ENCODE results near the gene IFNA1.
"Not testable (repeated sequence)": the region's sequence is repeated elsewhere in the genome, so short reads cannot be mapped to it uniquely, and the experiment has no call there.

Gene IFNA1

DNA sequence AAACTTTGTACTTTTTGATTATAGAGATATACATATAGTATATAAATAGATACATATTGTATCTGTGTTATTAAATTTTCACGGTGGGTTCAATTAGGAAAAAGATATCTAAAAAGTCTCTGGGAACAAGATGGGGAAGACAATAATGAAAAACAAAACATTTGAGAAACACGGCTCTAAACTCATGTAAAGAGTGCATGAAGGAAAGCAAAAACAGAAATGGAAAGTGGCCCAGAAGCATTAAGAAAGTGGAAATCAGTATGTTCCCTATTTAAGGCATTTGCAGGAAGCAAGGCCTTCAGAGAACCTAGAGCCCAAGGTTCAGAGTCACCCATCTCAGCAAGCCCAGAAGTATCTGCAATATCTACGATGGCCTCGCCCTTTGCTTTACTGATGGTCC is at the start of gene IFNA1:
Gene IFNA1 (plus strand): TSS at position 301 of the 400 bp plus-strand sequence. CDS start 69 bp downstream, at position 370.
- no peak for DNase-seq

GRCh38 chr9:21392270-21392669 is 48.0 kb upstream of the IFNA1 start:
- no peak for DNase-seq

DNA sequence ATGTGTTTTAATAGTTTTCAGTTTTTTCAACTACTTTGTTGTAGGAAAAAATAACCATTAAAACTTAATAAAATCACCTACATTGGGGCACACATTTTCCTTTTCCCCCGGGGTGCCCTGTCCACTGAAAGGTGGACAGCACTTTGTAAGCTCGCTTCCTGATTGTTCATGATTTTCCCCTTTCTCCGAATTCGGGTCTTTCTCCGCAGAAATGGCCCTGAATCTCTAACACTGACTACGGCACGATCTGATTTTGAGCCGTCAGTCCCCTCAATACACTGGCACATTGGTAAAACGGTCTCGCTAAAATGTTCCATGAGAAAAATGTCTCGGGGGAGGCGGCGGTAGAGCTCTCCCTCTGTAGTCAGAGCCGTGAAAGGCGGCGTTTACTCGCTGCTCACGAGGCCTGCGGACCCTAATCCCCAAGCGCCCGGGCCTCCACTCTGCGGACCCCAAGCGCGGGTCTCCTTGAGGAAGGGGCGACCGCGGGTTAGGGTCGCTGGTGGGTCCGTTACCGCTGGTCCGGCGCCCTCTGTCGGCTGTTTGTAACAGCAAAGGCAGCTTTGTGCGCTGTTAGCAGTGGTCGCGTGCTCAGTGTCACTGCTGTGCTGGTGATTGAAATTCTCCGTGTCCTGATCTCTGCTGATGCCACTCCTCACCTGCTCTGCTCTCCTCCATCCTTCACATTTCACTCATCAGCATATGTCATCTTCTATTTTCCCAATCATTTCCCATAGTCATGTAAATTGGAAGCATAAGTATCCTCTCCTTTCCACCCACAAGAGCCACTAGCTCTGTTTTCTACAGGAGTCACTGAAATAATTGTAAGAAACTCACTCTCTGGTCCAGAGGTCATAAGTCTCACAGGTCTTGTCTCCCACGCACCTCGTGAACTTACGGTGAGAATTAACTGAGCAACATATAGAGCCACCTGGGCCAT is 44.2 kb upstream of the IFNA1 start:
- peak; percentile 55 for DNase-seq

- DNase-seq, result no peak
Measured at GRCh38 chr9:21398955-21399489, 41.2 kb upstream of the IFNA1 start.

DNA sequence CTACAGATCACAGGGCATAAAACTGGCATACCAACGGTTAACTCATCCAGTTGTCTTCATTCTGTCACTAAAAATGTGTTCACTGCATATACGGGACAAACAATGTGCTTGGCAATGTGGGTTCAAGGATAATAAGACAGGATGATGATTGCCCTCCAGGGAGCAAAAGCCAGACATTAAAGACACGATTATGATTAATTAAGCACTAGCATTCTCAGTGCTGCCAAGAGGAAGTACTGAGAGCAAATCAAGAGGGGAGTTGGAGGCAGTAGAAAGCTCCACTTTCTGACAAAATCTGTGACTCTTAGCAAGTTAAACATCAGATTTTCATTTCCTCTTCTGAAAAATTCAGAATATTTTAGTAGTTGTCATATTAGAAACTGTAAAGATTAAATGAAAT is 40.3 kb upstream of the IFNA1 start:
- DNase-seq, result no peak

- no peak for DNase-seq
Measured at GRCh38 chr9:21402386-21403251, 37.6 kb upstream of the IFNA1 start.

DNA sequence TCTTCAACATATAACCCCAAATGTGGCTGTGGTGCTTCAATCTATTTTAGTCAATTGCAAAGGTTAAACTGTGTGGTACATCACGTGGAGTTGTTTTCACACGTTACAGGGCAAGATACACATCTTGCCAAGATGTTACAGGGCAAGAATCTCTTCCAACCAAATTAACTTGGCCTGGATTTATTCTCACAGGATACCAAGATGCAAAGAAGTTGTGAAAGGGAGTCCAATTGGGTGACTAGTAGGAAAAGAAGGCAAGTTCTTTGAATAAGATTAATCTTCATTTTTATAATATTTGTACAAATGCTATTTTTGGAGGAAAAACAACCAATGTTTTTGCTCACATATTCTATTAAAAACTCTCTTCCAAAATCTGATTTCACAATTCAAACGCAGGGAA is 36.1 kb upstream of the IFNA1 start:
- no peak for DNase-seq

GRCh38 chr9:21408817-21409216 is 31.4 kb upstream of the IFNA1 start, which contains the start of gene IFNA8:
TSS of gene IFNA8 (plus strand) at chr9:21409117. CDS start at chr9:21409177, 60 bp downstream.
- DNase-seq, result no peak

DNA sequence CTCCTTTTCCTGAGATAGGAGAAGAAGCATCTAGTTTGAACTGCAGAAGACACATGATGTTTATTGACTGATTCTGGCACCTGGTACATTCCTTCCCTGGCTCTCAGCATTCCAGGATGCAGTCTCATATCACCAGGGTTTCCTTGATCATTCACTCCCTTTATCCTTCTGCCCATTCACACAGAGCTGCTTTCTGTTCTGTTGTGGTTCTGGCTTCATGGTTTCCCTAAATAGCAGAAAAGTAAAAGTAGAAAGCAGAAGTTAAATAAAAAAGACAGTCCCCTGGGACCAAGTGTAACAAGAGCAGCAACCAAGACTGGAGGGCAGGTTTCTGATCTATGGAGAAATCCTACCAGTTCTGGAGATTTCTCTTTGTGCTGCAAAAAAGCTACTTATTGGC is 28.1 kb upstream of the IFNA1 start:
- DNase-seq, result no peak

DNA sequence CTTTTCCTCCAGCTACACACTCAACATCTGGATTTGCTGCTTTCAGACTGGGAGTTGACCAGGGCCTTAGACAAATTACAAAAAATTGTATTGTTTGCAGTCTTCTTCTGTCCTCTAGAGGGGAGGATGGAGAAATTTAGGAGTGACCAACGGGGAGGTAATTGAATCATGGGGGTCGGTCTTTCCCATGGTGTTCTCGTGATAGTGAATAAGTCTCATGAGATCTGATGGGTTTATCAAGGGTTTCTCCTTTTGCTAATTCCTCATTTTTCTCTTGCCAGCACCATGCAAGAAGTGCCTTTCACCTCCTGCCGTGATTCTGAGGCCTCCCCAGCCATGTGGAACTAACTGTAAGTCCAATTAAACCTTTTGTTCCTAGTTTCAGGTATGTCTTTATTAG is 27.1 kb upstream of the IFNA1 start:
- no peak for DNase-seq

- no peak for DNase-seq
Measured at GRCh38 chr9:21413624-21414023, 26.6 kb upstream of the IFNA1 start.

DNA sequence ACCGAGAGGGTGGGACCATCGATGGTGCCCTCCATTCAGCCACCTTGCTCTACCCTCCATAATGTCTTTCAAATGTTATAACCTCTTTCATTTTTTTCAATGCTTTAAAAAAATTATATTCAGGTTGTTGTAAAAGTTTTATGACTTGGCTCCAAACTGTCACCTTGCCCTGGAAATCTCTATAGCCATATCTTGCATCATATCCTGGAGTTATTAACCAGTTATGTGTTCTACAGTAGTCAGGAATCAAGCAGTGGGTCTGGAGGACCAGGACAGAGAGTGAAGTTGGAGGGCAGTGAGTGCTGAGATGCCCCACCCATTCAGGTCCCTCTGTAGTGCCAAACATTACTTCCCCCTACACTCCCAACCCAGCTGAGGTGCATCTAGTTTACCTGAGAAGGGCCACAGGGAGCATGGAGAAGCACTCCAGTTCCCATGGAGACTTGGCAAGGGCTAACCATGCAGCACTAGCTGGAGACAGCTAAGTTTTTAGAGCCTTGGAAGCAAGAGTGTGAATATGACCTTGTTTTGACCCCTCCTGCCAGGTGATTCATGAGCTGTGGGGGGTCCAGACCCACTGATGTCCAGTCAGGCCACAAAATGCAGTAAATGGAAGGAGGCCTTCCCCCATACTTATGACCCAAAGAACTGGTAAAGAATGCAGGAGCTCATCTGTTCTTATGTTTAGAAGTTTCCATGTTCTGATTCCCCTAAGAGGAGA is 25.9 kb upstream of the IFNA1 start:
- DNase-seq, result no peak

DNA sequence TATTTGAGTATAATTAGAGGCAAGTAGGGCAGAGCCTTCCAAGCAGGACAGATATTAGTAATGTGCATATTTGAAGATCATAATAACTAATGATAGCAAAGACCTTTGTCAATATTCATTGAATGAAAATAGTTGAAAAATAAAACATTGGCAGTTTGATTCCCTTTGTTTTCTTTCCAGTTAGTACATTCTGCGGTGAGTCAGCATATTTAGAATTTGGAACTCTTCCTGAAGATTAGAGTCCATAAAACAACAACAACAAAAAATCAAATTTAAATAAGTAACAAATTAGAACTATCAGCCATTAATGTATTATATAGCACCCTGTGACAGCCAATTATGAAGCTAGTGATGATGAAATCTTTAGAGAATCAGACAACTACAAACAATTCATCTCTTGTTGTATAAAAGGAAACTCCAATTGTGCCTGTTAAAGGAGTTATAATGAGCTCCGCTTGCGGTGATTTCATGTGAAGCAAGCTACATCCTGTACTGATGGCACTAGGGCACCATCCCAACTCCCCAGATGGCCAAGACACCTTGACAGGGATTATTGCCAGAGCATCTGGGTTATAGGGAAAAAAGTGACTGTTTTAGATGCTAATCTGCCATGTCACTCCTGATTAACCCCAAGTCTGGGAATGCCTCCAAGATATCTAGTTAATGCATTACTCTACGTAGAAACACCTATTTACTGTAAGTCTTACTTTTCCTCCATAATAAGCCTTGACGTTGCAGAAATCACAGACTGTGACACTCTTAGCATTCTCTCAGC is 24.6 kb upstream of the IFNA1 start:
- no peak for DNase-seq

DNA sequence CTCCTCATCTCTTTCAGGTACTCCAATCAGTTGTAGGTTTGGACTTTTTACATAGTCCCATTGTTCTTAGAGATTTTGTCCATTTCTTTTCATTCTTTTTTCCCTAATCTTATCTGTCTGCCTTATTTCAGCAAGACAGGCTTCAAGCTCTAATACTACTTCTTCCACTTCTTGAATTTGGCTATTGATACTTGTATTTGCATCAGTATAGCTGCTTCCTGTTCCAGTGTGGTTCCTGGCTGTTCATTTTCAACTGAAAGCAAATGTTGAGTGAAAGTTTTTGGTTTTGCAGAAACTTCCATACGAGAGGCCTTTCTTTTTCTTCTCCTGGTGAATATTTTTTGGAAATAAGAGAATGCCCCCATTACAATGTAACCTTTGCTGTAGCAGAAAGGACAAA is 12.0 kb upstream of the IFNA1 start:
- no peak for DNase-seq

- no peak for DNase-seq
Measured at GRCh38 chr9:21429191-21429590, 11.0 kb upstream of the IFNA1 start.

GRCh38 chr9:21432672-21433425 is 7.4 kb upstream of the IFNA1 start:
- DNase-seq, result no peak

DNA sequence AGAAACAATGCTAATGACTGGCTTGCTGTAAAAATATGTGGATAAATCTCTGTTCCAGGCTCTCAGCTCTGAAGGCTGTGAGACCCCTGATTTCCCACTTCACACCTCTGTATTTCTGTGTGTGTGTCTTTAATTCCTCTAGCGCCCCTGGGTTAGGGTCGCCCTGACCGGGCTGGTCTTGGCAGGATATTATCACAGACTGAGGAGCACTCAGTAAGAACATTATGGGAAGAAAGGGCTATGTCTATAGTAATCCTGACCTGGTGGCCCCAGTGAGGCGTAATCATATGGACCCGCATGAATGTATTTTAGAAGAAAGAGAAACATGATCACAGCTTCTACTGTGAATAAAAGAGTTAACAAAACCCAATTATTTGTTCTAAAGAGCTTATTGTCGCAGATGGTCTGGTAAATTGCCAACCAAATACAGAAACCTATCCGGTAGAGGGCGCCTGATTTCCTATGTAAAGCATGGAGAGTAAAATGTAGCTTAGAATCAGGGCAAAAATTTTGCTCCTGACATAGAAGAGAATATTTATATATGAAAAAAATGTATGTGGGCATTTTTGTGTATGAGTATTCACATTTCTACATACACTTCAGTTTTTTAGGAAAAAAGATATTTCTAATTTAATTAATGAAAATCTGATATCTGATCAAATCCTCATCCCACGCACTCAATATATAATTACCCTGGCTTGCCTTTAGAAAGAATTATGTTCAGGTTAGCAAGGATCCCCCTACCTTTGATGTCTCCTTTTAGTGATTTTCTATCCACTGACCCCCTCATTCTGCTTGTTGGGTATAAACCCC is 5.8 kb upstream of the IFNA1 start:
- DNase-seq, result peak; percentile 31

GRCh38 chr9:21435015-21435383 is 5.2 kb upstream of the IFNA1 start:
- DNase-seq, result not testable (repeated sequence)

DNA sequence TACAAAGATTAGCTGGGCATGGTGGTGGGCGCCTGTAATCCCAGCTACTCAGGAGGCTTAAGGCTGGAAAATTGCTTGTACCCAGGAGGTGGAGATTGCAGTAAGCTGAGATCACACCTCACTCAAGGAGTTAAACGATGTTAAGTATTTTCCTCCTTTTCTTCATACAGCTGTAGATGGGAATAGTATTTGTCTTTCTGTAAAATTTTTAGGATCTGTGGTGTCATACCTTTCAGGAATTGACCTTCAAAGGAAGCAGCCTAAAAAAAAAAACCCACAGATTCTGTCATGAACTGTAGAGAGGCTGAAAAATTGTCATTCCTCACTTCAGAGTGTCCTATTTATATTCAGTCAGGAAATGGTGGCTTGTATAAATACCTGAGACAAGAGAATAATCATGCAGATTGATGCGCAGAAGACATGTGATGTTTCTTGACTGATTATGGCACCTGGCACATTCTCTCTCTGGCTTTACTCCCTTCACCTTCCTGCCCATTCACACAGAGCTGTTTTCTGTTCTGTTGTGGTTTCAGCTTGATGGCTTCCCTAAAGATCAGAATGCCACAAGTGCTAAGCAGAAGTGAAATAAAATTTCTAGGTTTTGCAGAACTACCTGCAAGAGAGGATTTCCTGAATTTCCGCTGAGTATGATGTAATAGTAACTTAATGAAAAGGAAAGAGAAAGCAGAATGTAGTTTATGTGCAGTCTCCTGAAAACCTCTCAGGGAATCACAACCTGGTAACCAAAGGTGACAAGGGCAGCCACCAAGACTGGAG is 3.8 kb downstream of the IFNA1 start:
- DNase-seq, result no peak
